ENCODE measurements around the gene LDB2.

DNA sequence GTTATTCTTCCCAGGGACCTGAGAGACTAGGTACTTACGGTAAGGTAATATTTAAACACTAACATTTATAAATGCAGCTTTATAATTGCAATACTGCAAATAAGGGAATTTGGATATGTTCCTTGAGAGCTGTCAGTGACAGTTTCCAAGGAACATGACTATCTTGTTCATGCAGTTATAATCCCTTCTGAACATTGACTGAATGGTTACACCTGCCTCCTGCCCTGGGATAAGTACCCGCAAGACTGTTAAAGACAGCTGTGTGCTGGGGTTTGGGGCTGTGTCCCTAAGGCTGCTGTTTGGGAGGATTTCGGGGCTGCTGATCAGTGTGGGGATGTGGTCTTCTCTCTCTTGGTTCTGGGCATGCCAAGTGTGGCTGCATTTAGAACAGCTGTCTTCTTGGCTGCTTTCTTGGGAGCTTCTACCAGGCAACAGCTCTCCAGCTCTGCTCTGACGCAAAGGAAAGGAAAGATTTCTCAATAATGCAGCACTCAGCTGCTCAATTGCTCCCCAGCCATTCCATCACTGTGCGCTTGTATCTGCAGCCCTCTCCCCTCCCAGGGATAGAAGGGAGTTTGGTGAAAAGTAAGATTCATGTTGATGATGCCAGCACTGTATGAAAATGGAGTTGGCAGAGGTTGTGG is 373.4 kb downstream of the LDB2 start:
- TF ChIP-seq RAD21 (IDR thresholded peaks at IDR 0.05; ENCODE audit: low read depth) (no peak), TAF1 (IDR thresholded peaks at IDR 0.05; ENCODE audit: low read depth) (no peak), EP300 (IDR thresholded peaks at IDR 0.05; ENCODE audit: borderline replicate concordance) (no peak), NFIC (IDR thresholded peaks at IDR 0.05) (no peak), EGR1 (IDR thresholded peaks at IDR 0.05) (no peak), CEBPB (IDR thresholded peaks at IDR 0.05) (no peak), FOXM1 (IDR thresholded peaks at IDR 0.05; ENCODE audit: borderline replicate concordance, low read depth) (no peak), ZBTB7A (IDR thresholded peaks at IDR 0.05; ENCODE audit: low read depth) (no peak), TEAD4 (IDR thresholded peaks at IDR 0.05) (no peak), YY1 (IDR thresholded peaks at IDR 0.05; ENCODE audit: low read depth) (no peak)
- TF ChIP-seq, protein P1, sequence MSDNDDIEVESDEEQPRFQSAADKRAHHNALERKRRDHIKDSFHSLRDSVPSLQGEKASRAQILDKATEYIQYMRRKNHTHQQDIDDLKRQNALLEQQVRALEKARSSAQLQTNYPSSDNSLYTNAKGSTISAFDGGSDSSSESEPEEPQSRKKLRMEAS (IDR thresholded peaks at IDR 0.05) = no peak
- TF ChIP-seq, protein P2, sequence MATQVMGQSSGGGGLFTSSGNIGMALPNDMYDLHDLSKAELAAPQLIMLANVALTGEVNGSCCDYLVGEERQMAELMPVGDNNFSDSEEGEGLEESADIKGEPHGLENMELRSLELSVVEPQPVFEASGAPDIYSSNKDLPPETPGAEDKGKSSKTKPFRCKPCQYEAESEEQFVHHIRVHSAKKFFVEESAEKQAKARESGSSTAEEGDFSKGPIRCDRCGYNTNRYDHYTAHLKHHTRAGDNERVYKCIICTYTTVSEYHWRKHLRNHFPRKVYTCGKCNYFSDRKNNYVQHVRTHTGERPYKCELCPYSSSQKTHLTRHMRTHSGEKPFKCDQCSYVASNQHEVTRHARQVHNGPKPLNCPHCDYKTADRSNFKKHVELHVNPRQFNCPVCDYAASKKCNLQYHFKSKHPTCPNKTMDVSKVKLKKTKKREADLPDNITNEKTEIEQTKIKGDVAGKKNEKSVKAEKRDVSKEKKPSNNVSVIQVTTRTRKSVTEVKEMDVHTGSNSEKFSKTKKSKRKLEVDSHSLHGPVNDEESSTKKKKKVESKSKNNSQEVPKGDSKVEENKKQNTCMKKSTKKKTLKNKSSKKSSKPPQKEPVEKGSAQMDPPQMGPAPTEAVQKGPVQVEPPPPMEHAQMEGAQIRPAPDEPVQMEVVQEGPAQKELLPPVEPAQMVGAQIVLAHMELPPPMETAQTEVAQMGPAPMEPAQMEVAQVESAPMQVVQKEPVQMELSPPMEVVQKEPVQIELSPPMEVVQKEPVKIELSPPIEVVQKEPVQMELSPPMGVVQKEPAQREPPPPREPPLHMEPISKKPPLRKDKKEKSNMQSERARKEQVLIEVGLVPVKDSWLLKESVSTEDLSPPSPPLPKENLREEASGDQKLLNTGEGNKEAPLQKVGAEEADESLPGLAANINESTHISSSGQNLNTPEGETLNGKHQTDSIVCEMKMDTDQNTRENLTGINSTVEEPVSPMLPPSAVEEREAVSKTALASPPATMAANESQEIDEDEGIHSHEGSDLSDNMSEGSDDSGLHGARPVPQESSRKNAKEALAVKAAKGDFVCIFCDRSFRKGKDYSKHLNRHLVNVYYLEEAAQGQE (IDR thresholded peaks at IDR 0.05; ENCODE audit: low read depth) = no peak
